Chondrocyte (in vitro differentiated cells): Measurements from ENCODE around the gene UBA7. TPM values are rescaled to one million over a fixed set of nuclear protein-coding genes. Genes with fewer than 3 reads are reported as not detected.

Experiments used
- DNase-seq: peaks from one replicate; pipeline ENCODE4 v3.0.0; 2021; ENCODE audit warnings: mixed read lengths, low spot score
- H3K27ac Mint-ChIP-seq: one replicate; pipeline ENCODE4 v1.8.0; 2021; ENCODE audit warnings: mild to moderate bottlenecking, moderate library complexity, mixed read lengths; ENCODE audit not compliant: unreplicated experiment
- H3K27me3 Mint-ChIP-seq: 2 replicates; pipeline ENCODE4 v1.8.0; 2021; ENCODE audit warnings: low read depth, mixed read lengths
- H3K36me3 Mint-ChIP-seq: 2 replicates; pipeline ENCODE4 v1.8.0; 2021; ENCODE audit warnings: low read depth, mixed read lengths
- H3K4me1 Mint-ChIP-seq: 2 replicates; pipeline ENCODE4 v1.8.0; 2021; ENCODE audit warnings: low read depth, mild to moderate bottlenecking, mixed read lengths
- H3K4me3 Mint-ChIP-seq: one replicate; pipeline ENCODE4 v1.8.0; 2021; ENCODE audit warnings: mild to moderate bottlenecking, moderate library complexity, mixed read lengths; ENCODE audit not compliant: unreplicated experiment
- H3K9me3 Mint-ChIP-seq: 2 replicates; pipeline ENCODE4 v1.8.0; 2021; ENCODE audit warnings: low read depth, mixed read lengths
- total RNA-seq: library from RNA; stranded (reverse); gene quantifications from 3 replicates; pipeline ENCODE4 v1.2.1, GENCODE V29; 2021
- TF ChIP-seq, protein P1 (sequence below): fragments of 200-600 bp; sonication (generic); IDR thresholded peaks from 2 replicates; pipeline ENCODE4 v1.5.0; 2021; ENCODE audit warnings: antibody characterized with exemption, mild to moderate bottlenecking, moderate library complexity

Gene UBA7
- total RNA-seq, 1 donor from 2014 or later: 26.3 TPM

DNA sequence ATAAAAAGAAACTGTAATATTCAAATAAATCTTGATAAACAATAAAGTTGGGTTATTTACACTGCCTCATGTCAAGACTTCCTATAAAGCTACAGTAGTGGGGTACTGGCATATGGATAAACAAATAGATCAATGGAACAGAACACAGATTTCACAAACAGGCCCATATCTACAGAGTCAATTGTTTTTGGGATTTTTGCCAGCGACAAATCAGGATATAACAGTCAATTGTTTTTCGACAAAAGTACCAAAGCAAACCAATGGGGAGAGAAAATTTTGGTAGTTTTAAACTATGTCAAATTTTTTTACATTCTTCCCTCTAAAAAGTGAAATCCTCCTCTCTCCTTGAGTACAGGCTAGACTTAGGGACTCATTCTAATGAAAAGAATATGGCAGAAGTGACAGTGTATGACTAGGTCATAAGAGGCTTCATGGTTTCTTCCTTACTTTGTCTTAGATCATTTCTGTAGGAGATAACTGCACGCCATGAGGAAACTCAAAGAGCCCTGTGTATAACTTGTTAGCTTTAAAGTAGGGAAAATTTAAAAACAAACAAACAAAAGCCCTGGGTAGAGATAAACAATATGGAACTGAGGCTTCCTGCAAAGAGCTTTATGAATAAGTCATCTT is 44.4 kb downstream of the UBA7 start:
- peaks cover 15% of the 10 kb centered on the region for H3K4me1 Mint-ChIP-seq
- peak overlapping the region; percentile 1 for H3K27ac Mint-ChIP-seq
- TF ChIP-seq, protein P1, sequence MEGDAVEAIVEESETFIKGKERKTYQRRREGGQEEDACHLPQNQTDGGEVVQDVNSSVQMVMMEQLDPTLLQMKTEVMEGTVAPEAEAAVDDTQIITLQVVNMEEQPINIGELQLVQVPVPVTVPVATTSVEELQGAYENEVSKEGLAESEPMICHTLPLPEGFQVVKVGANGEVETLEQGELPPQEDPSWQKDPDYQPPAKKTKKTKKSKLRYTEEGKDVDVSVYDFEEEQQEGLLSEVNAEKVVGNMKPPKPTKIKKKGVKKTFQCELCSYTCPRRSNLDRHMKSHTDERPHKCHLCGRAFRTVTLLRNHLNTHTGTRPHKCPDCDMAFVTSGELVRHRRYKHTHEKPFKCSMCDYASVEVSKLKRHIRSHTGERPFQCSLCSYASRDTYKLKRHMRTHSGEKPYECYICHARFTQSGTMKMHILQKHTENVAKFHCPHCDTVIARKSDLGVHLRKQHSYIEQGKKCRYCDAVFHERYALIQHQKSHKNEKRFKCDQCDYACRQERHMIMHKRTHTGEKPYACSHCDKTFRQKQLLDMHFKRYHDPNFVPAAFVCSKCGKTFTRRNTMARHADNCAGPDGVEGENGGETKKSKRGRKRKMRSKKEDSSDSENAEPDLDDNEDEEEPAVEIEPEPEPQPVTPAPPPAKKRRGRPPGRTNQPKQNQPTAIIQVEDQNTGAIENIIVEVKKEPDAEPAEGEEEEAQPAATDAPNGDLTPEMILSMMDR: no peak
- H3K36me3 Mint-ChIP-seq: no peaks in the 10 kb centered on the region
- H3K9me3 Mint-ChIP-seq: no peaks in the 10 kb centered on the region
- H3K4me3 Mint-ChIP-seq: no peak overlapping the region
- no peaks in the 10 kb centered on the region for H3K27me3 Mint-ChIP-seq
- DNase-seq: no peak

DNA sequence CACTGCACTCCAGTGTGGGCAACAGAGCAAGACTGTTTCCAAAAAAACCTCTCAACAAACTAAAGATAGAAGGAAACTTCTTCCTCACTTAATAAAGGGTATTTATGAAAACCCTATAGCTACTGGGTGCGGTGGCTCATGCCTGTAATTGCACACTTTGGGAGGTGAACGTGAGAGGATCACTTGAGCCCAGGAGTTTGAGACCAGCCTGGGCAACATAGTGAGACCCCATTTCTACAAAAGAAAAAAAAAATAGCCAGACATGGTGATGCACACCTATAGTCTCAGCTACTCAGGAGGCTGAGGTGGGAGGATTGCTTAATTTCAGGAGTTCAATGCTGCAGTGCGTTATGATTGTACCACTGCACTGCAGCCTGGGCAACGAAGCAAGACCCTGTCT is 49.8 kb downstream of the UBA7 start:
- no peak overlapping the region for H3K27ac Mint-ChIP-seq
- H3K36me3 Mint-ChIP-seq: no peaks in the 10 kb centered on the region
- H3K4me1 Mint-ChIP-seq: peaks cover 10% of the 10 kb centered on the region
- H3K9me3 Mint-ChIP-seq: no peaks in the 10 kb centered on the region
- no peaks in the 10 kb centered on the region for H3K27me3 Mint-ChIP-seq
- TF ChIP-seq, protein P1: no peak
- no peak for DNase-seq
- H3K4me3 Mint-ChIP-seq: no peak overlapping the region

DNA sequence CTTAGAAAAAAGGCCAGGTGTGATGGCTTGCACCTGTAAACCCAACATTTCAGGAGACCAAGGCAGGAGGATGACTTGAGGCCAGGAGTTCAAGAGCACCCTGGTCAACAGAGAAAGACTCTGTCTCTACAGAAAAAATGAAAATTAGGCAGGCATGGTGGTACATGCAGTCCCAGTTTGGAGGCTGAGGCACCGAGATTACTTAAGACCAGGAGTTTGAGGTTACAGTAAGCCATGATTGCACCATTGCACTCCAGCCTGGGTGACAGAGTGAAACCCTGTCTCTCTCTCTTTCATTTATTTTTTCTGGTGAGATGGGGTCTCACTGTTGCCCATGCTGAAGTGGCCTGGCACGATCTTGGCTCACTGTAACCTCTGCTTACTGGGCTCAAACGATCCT is 52.1 kb downstream of the UBA7 start:
- Mint-ChIP-seq H3K36me3 (no peaks in the 10 kb centered on the region), H3K27ac (no peak overlapping the region), H3K9me3 (no peaks in the 10 kb centered on the region), H3K4me3 (no peak overlapping the region), H3K4me1 (peaks cover 10% of the 10 kb centered on the region), H3K27me3 (no peaks in the 10 kb centered on the region)
- TF ChIP-seq, protein P1: no peak
- DNase-seq: no peak

DNA sequence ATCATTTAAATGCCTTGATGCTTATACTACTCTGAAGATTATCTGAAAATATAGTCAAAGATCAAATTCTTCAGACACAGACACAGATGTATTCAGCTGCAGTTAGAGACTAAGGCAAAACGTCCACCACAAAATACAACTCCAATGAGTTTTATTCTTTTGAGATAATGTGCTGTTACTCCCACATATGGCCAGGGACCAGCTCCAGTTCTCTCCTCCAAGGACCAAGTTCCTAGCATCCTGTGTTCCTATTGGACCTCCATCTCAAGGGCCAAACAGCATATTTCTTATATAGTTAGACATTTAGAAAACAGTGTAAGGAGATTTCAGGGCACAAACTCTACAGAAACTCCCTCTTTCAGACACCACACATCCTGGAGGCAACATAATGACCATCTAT is 54.5 kb downstream of the UBA7 start:
- H3K4me3 Mint-ChIP-seq: no peak overlapping the region

DNA sequence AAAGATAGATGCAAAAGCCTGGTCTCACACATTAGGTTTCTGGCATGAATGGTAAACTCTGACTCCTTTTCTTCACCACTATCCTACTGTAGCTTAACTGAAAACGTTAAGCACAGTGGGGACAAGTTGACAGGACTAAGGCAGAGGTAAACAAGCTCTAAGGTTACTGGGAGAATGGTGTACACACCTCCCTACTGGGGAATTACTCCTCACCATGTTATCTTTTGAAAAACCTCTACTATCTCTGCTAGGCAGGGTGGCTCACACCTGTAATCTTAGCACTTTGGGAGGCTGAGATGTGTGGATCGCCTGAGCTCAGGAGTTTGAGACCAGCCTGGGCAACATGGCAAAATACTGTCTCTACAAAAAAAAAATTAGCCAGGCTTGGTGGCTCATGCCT is 56.6 kb downstream of the UBA7 start:
- Mint-ChIP-seq H3K36me3 (peaks cover 2% of the 10 kb centered on the region), H3K9me3 (no peaks in the 10 kb centered on the region), H3K4me3 (no peak overlapping the region), H3K4me1 (peaks cover 29% of the 10 kb centered on the region), H3K27ac (no peak overlapping the region), H3K27me3 (no peaks in the 10 kb centered on the region)
- DNase-seq: no peak
- TF ChIP-seq, protein P1: no peak

More for the DNA sequence above, 54.5 kb downstream of the UBA7 start:
- TF ChIP-seq, protein P1: no peak
- no peaks in the 10 kb centered on the region for H3K27me3 Mint-ChIP-seq
- no peak overlapping the region for H3K27ac Mint-ChIP-seq
- H3K9me3 Mint-ChIP-seq: no peaks in the 10 kb centered on the region
- H3K4me1 Mint-ChIP-seq: peaks cover 23% of the 10 kb centered on the region
- no peaks in the 10 kb centered on the region for H3K36me3 Mint-ChIP-seq
- DNase-seq: no peak
